Cardiac muscle cell (in vitro differentiated cells and primary cell): ENCODE measurements around the gene MAP2. TPM values are rescaled to one million over a fixed set of nuclear protein-coding genes. Genes with fewer than 3 reads are reported as not detected.
A peak's percentile ranks its signal among the peaks of the same experiment; 100 is the strongest.

Experiments
- DNase-seq, 2 donors: peaks; one replicate each; pipeline versions ENCODE4 v3.0.0 to v3.0.0-alpha.2; 2010 to 2017; ENCODE audit warnings: low read depth in 1 of 2, low spot score in 1 of 2
- H3K27ac ChIP-seq: fragments of 200-600 bp; sonication (generic); 2 replicates; pipeline ENCODE4 v1.5.1; 2016
- H3K27me3 ChIP-seq: fragments of 200-600 bp; sonication (generic); 2 replicates; pipeline ENCODE4 v1.6.0; 2016; ENCODE audit warnings: control low read depth
- H3K36me3 ChIP-seq: fragments of 200-600 bp; sonication (generic); 2 replicates; pipeline ENCODE4 v1.5.1; 2016; ENCODE audit warnings: control low read depth
- H3K4me1 ChIP-seq: fragments of 200-600 bp; sonication (generic); 2 replicates; pipeline ENCODE4 v1.8.1; 2017; ENCODE audit warnings: low read depth, mild to moderate bottlenecking, mixed run types
- H3K4me3 ChIP-seq: fragments of 200-600 bp; sonication (generic); 2 replicates; pipeline ENCODE4 v1.5.1; 2016; ENCODE audit warnings: mild to moderate bottlenecking
- H3K9me3 ChIP-seq: fragments of 200-600 bp; sonication (generic); 2 replicates; pipeline ENCODE4 v1.5.1; 2017; ENCODE audit warnings: low read depth, mild to moderate bottlenecking, control low read depth
- polyA plus RNA-seq: library from polyadenylated mRNA; unstranded; fragments of >200 nt; fragmentation: Nextera tagmentation; extraction: Ambion mirVana; gene quantifications from 2 replicates; pipeline ENCODE4 v1.2.1, GENCODE V29; 2016
- total RNA-seq: library from RNA; depleted of rRNA; stranded (reverse); fragments of >200 nt; gene quantifications from 2 replicates; pipeline ENCODE4 v1.2.3, GENCODE V29; 2016
- TF ChIP-seq, protein P1 (sequence below): IDR thresholded peaks from 2 replicates; pipeline ENCODE4 v1.5.1; 2012; ENCODE audit warnings: low read depth, mild to moderate bottlenecking, low read length

Gene MAP2
- total and polyA plus RNA-seq, 2 experiments from 2014 or later, result 0.24 to 0.68 TPM

DNA sequence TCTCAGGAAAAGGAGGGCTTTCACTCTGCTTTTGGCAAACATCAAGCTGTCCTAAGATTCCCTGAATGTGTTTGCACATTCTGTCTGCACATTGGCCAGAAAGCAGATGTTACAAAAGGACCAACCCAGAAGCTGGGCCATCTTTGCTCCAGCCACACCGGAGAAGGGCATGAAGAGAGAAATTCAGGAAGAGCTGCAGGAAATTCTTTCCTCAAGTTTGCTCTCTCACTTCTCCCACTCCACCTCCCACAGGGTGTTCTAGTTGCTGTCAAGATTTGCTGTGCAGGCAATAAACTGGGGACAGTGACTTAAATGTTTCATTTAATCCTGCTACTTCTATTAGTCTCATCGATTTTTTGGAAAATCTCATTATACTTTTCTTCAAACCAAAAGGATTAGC lies 210.1 kb downstream of the MAP2 start:
- DNase-seq, result no peak
- Histone ChIP-seq H3K27me3 (no peaks in the 10 kb centered on the region), H3K27ac (no peak overlapping the region), H3K4me3 (no peak overlapping the region), H3K4me1 (no peaks in the 10 kb centered on the region), H3K9me3 (no peaks in the 10 kb centered on the region), H3K36me3 (no peaks in the 10 kb centered on the region)
- TF ChIP-seq, protein P1, sequence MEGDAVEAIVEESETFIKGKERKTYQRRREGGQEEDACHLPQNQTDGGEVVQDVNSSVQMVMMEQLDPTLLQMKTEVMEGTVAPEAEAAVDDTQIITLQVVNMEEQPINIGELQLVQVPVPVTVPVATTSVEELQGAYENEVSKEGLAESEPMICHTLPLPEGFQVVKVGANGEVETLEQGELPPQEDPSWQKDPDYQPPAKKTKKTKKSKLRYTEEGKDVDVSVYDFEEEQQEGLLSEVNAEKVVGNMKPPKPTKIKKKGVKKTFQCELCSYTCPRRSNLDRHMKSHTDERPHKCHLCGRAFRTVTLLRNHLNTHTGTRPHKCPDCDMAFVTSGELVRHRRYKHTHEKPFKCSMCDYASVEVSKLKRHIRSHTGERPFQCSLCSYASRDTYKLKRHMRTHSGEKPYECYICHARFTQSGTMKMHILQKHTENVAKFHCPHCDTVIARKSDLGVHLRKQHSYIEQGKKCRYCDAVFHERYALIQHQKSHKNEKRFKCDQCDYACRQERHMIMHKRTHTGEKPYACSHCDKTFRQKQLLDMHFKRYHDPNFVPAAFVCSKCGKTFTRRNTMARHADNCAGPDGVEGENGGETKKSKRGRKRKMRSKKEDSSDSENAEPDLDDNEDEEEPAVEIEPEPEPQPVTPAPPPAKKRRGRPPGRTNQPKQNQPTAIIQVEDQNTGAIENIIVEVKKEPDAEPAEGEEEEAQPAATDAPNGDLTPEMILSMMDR, result no peak

- H3K27ac ChIP-seq, result no peak overlapping the region
- no peaks in the 10 kb centered on the region for H3K9me3 ChIP-seq
- TF ChIP-seq, protein P1, result no peak
- H3K36me3 ChIP-seq, result no peaks in the 10 kb centered on the region
- DNase-seq, result no peak
- H3K4me3 ChIP-seq, result no peak overlapping the region
- no peaks in the 10 kb centered on the region for H3K27me3 ChIP-seq
- H3K4me1 ChIP-seq, result no peaks in the 10 kb centered on the region
These were observed 212.2 kb downstream of the MAP2 start for GRCh38 chr2:209636076-209636475.

DNA sequence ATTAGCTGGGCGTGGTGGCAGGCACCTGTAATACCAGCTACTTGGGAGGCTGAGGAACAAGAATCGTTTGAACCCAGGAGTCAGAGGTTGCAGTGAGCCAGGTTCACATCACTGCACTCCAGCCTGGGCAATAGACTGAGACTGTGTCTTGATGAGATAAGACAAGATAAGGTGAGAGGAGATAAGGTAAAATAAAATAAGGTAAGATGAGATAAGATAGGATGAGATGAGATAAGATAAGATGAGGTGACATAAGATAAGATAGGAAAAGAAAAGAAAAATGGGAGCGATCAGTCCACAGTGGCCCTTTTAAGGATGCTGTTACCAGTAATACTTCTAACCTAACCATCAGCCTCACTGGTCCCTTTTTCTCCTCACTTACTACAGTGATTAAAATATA lies 213.4 kb downstream of the MAP2 start:
- Histone ChIP-seq H3K4me1 (no peaks in the 10 kb centered on the region), H3K4me3 (no peak overlapping the region), H3K27me3 (no peaks in the 10 kb centered on the region), H3K36me3 (no peaks in the 10 kb centered on the region), H3K9me3 (no peaks in the 10 kb centered on the region), H3K27ac (no peak overlapping the region)
- TF ChIP-seq, protein P1, result no peak
- DNase-seq, result no peak

DNA sequence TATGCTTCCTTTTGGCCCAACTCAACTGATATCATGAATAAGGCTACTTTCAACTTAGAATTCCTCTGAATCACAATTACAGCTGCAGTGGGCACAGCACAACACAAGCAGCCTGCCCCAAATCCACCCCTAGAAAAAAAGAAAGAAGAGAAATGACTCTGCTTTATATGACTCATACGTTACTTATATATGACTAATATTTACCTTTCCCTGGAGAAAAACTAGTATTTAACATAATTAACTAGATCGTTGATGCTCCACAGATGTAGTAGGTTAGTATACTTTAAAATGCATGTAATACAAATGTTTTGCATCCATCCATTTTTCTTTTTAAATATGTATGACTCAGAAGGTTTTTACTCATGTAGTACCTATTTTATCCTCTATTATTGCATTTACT lies 214.5 kb downstream of the MAP2 start:
- DNase-seq, result peak in 1 of 2 donors; percentile 7
- TF ChIP-seq, protein P1, result no peak
- H3K9me3 ChIP-seq, result no peaks in the 10 kb centered on the region
- H3K27me3 ChIP-seq, result no peaks in the 10 kb centered on the region
- H3K27ac ChIP-seq, result no peak overlapping the region
- H3K4me3 ChIP-seq, result no peak overlapping the region
- no peaks in the 10 kb centered on the region for H3K4me1 ChIP-seq
- H3K36me3 ChIP-seq, result no peaks in the 10 kb centered on the region

DNA sequence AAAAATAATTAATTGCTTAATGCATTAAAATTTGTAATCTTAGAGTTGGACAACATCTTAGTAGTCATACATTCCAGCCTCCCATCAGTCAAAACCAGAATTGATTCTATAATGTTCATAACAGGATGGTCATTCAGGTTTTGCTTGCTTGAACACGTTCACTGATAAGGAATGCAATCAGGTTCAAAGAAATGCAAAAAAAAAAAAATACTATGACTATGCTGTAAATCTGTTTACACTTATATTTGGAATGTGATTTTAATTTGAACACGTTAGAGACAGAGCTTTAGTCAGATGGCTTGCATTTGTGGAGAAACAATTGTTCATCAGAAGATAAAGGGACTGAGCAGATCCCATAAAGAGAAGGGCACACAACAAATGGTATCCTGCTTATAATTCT lies 216.5 kb downstream of the MAP2 start:
- no peak for DNase-seq
- Histone ChIP-seq H3K36me3 (no peaks in the 10 kb centered on the region), H3K27ac (no peak overlapping the region), H3K4me3 (no peak overlapping the region), H3K9me3 (no peaks in the 10 kb centered on the region), H3K4me1 (no peaks in the 10 kb centered on the region), H3K27me3 (no peaks in the 10 kb centered on the region)
- TF ChIP-seq, protein P1, result no peak

DNA sequence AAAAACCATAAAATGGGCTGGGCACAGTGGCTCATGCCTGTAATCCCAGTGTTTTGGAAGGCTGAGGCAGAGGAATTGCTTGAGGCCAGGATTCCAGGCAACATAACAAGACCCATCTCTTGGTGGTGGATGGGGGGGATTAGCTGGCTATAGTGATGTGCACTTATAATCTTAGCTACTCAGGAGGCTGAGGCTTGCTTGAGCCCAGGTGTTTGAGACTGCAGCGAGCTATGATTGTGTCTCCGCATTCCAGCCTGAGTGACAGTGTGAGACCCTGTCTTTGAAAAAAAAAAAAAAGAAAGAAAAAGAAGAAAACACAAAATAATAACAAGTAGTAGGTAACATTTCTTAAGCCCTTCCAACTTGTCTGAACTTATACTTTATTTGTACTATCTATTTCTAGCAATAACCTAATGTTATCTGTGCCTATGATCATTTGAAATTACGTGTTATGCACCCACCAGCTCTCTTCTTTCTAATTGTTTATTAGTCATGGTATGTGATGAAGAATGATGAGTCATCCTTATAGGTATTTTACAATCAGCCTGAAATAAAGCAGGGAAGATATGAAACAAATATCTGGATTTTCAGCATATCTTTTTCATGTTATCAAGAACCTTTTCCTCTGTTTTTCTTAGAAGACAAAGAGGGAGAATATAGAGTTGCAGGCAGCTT lies 218.4 kb downstream of the MAP2 start:
- no peaks in the 10 kb centered on the region for H3K27me3 ChIP-seq
- TF ChIP-seq, protein P1, result no peak
- H3K4me3 ChIP-seq, result no peak overlapping the region
- H3K36me3 ChIP-seq, result no peaks in the 10 kb centered on the region
- H3K27ac ChIP-seq, result no peak overlapping the region
- no peaks in the 10 kb centered on the region for H3K4me1 ChIP-seq
- no peaks in the 10 kb centered on the region for H3K9me3 ChIP-seq
- DNase-seq, result no peak
